Activated effector memory CD4-positive, alpha-beta T cell treated with anti-CD3 and anti-CD28 coated beads, Interleukin-2, amount 50 U/mL, for 16 hours (primary cell): ENCODE data around the gene RELL2.
A peak's percentile ranks its signal among the peaks of the same experiment; 100 is the strongest.

ENCODE experiments used
- DNase-seq: peaks from one replicate; pipeline ENCODE4 v3.0.0-alpha.2; 2020

RELL2 gene

DNA sequence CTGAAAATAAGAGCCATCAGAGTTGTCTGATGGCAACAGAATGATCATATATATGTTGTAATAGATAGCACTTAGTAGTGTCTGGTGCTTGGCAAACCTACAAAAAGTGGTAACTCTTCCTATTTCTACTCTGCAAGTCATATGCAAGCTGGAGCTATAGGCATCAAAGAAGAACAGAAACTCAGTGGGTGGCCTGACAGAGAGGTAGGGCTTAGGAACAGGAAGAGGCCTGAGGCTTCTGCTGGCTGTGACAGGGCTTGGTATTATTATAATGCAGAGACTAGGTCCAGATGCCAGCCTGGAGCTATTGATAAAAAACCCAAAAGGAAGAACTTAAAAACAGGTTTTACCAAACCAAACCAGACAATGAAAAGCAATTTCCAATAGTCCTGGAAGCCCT is 13.6 kb upstream of the RELL2 start:
- no peak for DNase-seq

DNA sequence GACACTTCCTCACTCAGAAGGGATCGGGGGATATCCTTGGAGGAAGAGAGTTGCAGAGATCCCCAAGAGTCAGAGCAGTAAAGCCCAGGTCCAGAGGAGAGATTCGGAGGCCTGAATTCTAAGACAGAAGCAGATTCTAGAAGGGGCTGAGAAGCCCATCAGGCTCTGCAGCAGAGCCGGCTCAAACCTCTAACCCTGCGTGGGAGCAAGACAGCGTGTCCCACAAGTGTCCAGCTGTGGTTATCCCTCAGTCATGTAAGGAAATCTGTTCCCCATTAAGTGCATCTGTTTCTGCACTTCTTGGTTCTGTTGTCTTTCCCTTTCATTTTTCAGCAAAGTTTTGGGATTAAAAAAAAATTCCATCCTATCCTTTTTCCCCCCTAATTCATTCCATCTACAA is 13.2 kb upstream of the RELL2 start:
- DNase-seq = no peak

DNA sequence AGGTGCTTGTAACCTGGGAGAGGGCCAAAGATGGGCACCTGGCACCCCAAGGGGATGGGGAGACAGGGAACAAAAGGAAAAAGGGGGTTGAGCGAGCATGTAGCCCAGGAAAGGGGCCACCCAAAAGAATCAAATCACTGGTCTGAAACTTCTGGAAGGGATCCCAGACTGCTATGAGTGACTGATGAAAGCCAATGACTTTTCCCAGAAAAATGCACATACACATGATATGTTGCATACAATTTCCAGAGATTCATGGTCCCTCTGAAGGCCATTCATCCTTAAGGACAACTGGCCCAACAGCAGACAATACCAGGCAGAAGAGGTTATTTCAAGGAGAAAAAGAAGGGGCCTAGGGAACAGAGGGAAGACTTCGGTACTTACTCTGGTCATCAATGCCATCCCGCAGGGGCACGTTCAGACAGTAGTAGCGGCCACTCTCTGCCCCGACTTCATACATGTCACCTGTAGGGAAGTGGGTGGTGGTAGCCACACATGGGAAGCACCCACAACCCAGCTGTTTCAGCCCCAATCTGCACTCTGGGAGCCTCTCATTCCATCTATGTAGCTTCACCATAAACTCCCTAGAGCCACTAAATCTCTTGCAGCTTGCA is 8.5 kb upstream of the RELL2 start:
- no peak for DNase-seq

DNA sequence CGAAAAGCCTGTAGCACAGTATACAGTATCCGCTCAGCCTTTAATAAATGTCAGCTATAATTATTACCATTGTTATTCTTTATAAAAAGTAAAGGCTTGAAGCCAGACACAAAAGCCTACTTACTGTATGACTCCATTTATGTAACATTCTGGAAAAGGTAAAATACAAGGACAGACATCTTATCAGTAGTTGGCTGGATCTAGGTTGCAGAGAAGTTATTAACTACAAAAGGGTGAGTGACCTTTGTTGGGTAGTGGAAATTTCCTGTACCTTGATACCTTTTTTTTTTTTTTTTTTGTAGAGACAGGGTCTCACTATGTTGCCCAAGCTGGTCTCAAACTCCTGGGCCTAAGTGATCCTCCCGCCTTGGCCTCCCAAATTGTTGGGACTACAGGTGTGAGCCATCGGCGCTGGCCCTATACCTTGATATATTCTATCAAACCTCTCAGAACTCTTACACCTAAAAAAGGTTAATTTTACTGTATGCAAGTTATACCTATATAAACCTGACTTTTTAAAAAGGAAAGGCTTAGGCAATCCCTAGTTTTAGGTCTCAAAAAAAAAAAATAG is 6.1 kb upstream of the RELL2 start:
- DNase-seq = no peak

DNA sequence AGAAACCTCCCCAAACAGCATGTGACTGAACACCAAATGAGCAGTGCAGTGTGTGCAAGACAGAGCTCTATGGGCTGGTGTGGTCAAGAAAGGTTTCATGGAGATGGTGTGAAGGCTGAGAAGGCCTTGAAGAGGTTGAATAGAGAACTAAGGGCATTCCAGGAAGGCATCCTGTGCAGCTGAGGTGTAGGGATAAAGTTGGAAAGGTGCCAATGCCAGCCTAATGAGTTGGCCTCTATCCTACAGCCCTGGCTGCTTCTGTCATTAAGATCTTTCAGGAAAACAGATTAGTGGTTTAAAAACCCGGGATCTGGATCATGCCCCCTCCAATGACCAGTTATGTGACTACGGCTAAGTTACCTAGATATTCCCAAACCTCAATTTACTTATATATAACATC is 4.1 kb upstream of the RELL2 start:
- no peak for DNase-seq

DNA sequence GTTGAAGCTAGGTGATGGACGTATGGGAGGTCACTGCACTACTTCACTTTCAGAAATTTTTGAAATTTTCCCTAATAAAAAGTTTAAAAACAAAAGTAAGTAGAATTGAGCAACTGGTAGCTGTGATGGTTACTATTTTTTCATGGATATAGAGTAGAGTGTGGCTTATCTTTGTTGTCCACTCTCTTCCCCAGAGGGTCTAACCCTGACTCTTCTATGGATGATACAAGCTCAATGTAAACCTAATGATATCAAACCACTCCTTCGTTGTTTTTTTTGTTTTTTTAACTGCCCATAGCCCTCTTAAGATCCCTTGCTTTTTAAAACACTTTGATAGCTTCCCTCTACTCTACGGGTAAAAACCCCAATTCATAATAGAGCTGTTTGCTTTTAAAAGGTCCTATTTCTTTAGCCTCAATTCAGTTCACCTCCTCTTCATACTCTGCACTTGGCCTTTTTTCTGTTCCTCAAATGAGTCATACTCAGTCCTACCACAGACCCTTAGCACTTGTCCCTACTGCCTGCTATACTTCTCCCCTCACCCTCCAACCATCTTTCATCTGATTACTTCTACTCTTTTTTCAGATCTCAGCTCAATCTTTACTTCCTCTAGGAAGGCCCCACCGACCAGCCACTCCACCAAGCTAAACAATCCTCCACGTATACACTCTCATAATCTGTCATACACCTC is 2.8 kb upstream of the RELL2 start:
- DNase-seq = no peak

DNA sequence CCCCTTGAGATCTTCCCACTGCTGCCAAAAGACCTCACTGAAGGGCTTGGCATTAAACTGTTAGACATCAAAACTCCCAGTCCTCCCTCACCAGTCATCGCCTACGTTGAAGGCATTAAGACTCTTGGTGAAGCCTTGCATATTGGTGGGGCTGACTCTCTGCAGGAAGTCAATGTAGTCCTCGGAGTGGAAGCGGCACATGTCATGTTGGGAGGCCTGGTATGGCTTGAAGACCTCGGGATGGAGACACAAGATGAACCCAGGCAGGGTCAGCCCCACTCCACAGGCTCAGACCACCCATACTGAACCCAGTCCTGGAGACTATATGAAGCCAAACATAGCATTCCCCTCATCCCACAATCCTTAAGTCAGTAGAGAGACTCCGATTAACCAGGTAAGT is 2.1 kb upstream of the RELL2 start:
- no peak for DNase-seq

DNA sequence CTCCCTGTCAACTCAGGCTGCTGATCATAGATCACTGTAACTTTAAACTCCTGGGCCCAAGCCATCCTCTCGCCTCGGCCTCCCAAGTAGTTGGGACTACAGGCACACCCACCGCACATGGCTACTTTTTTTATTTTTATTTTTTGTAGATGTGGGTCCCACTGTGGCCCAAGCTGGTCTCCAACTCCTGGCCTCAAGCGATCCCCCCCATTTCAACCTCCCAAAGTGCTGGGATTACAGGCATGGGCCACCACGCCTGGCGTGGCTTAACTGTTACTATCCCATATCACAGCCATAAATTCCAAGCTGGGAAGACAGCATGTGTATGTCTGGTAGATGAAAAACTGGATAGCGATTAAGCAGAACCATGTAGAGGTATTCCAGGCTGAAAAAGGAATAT is 1.2 kb upstream of the RELL2 start:
- no peak for DNase-seq

DNA sequence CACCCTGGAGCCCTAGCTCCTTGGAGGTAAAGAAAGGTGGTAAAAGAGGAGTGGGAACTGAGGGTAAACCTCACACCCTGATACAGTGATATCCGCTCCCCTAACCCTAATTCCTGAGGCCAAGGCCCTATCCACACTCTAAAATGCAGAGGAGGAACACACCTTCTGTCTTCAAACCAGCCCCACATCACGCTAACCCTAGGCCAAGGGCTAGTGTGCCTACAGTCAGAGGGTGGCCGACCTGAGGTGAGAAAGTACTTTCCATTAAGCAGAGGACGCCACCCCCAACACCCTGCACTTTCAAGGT is 738 bp upstream of the RELL2 start:
- no peak for DNase-seq

DNA sequence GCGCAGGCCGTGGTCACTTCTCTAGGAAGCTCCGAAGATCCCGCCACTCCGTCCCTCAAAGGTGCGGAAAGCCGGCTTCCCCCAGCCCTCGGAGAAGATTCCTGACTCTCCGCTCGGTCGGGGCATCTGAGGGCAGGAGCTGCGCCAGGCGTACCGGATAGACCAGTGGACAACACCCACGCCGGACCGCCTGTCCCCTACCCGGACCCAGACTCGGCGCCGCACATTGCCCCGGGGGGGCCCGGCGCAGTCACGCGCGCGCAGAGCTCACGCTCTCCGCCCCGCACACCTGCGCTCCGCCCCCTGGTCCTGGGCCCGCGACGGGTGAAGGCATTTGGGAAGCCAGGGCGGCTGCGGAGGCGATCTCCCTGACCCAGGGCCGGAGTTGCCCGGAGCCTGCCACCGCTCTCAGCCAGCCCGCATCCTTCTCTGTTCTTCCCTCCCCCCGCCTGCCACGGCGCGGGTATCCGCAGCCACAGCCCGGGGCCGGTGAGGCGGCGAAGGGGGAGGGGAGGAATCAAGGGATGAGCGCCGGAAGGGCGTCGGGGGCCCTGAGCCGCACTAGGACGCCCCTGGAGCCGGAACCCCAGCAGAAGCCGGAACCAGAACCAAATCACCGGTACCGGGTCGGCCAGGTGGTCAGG is 448 bp downstream of the RELL2 start:
- peak; percentile 87 for DNase-seq

DNA sequence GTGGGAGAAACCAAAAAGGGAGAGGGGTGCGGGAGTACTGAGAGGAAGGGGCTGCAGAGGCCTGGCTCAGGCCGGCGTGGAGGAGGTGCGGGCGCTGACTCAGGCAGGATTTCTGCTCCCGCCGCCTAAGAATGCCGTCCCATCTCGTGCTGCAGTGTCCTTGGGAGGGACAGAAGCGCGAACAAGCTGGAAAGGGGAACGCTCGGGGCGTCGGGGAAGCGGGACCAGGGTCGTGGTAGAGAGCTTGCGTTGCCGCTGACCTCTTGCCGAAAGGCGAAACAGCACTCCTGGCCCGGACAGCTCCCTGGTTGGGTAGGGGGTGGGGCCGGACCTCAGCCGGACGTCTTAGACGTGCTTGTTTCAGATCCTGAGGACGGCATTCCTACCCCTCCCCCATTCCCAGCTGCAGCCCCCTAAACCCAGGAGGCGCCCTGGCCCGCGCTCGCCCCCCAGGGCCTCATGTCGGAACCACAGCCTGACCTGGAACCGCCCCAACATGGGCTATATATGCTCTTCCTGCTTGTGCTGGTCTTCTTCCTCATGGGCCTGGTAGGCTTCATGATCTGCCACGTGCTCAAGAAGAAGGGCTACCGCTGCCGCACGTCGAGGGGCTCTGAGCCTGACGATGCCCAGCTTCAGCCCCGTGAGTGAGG is 1.1 kb downstream of the RELL2 start:
- peak; percentile 82 for DNase-seq

DNA sequence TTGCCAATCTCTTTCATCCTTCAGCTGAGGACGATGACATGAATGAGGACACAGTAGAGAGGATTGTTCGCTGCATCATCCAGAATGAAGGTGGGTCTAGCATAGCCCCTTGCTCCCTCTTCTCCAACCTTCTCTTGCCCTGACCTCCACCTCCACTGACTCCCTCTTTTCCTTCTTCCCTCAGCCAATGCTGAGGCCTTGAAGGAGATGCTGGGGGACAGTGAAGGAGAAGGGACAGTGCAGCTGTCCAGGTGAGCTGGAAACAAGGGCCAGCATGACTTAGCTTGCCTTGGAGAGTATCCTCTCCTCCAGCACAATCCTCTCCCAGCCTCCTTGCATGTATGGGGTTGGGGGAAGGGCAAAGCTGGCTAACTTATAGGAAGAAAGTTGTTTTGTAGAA is 2.0 kb downstream of the RELL2 start:
- DNase-seq = no peak

DNA sequence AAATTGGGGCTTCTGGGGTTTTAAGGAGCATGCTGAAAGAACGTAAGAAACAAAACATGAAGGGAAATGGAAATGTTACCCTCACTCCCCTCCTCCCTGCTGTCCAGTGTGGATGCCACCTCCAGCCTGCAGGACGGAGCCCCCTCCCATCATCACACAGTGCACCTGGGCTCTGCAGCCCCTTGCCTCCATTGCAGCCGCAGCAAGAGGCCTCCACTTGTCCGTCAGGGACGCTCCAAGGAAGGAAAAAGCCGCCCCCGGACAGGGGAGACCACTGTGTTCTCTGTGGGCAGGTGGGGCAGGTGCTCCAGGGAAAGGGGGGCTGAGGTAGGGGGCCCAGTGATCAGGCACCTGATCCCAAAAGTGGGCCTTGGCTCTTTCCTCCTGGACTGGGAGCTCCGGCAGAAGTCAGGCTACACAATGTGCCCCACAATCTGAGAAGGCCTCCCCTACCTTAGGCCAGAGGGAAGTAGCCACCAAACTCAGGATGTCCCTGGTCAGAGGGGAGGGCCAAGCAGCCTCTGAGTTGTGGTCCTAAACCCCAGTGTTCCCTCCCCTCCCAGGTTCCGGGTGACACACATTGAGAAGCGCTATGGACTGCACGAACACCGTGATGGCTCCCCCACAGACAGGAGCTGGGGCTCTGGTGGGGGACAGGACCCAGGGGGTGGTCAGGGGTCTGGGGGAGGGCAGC is 2.7 kb downstream of the RELL2 start:
- DNase-seq = no peak

DNA sequence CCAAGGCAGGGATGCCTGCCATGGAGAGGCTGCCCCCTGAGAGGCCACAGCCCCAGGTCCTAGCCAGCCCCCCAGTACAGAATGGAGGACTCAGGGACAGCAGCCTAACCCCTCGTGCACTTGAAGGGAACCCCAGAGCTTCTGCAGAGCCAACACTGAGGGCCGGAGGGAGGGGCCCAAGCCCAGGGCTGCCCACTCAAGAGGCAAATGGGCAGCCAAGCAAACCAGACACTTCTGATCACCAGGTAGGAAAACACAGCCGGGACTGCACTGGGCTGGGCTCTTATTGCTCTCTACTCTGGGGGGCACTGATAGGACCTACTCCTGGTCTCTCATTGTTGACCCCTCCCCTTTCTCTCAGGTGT is 3.2 kb downstream of the RELL2 start:
- no peak for DNase-seq

DNA sequence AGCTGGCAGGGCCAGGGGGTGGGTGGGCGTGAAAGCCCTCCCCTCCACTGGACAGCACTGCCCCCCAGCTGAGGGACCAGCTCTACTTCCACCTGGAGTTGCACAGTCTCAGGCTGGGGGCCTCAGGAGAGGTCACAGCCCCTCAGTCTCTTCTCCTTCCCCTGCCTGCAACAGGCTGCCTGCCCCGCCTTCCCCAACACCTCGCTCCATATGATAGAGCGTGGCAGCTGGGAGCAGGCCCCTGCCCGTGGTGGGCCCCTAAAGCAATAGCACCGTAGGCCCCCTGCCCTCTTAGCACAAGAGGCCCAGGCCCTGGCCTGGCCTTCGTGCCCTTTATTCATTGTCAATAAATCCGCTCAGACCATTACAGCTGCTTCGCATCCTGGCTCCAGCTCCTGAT is 3.9 kb downstream of the RELL2 start:
- DNase-seq = no peak

DNA sequence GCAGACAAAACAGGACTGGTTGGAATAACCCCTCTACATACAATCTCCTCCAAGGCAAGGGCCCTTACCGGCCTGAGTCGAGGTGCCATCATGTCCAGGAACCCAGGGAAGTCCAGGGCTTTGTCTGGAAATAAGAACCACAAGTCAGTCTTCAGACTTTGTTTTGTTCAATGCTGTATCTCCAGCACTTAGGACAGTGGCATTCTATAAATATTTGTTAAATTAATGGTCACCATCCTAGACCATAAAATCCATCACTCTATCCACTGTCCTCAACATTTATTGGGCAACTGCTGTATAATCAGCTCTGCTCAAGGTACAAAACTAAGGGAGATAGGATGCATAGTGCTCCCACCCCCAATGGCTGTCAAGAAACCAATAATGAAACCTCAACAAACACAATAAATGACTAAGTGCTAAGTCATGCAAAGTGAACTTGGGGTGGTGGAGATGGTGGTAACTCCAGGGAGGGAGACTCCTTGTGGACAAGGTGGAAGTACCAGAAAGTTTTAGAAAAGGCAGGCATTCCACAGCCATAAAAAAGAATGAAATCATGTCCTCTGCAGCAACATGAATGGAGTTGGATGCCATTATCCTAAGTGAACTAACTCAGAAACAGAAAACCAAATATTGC is 5.0 kb downstream of the RELL2 start:
- DNase-seq = no peak

DNA sequence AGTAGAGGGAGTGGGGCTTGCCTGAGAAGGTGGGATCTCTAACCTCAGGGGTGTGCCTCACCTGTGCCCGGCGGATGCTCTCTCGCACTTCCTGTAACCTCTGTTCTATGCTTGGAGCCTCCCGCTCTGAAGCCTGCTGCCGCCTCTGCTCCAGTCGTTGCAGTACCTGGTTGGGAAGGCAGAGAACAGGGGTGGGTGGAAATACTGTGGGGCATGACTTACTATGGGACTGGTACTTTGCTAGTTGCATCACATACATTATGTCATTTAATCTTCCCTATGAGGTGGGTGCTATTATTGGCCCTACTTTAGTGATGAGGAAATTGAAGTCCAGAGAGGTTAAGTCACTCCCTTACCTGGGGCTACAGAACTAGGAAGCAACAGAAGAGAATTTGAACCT is 9.2 kb downstream of the RELL2 start:
- DNase-seq = no peak

DNA sequence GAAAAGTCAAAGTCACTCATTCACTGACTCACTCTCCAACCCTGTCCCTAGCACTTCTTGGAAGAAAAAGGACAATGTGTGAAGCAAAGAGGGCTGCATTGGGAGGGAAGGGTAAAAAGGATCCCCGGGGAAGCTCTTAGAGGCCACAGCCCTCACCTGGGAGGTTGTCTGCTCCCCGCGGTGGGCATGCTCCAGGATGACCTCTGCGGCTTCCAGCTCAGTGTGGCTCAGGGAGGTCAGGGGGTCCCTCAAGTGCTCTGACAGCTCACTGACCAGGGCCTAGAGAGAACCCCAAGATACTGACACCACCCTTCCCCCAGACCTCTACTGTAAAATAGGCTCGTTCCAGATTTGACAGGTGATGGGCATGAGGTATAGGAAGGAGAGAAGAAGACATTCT is 10.4 kb downstream of the RELL2 start:
- DNase-seq = no peak

DNA sequence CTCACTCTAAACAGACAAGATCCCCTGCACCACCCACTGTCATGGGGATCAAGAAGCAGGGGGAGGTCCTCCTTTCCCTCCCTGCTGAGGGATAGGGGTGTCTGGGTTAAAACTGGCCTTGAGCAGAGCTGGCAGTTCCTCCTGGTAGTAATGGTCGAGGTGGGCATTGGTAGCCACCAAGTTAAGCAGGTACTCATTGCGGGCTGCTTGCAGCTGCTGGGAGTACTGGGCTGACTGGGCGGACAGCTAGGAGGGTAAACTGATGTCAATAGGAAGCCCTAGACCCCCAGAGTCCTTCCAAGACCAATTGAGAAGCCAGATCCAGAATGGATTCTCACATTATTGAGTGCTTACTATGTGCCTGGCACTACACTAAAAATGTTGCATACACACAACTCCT is 11.1 kb downstream of the RELL2 start:
- DNase-seq = no peak

DNA sequence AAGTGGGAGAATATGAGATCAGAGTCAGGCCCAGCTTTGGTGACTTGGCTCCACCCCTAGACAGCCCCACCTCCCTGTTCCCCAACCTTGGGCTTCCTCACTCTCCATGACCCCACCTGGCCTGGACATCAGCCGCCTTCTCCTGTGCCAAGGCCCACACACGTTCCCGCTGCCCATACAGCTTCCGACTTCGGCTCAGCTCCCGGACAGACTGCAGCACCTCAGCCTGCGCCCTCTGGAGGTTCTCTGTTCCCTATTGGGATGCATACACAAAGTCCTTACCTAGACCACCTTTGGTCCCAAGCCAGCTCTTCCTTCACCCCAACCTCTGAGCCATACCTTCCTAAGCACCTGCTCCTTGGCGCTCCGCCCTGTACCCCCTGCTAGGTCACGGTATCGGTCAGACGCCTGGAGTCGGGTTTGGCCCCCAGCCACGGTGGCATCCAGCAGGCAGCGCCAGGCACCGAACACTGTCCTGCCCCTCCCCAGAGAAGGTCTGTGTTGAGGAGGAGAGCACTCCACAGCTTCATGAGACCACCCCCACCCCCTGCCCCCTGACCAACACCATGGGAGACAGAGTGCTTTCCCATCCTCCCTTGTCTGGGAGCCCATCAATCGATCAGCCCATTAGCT is 12.4 kb downstream of the RELL2 start:
- no peak for DNase-seq

DNA sequence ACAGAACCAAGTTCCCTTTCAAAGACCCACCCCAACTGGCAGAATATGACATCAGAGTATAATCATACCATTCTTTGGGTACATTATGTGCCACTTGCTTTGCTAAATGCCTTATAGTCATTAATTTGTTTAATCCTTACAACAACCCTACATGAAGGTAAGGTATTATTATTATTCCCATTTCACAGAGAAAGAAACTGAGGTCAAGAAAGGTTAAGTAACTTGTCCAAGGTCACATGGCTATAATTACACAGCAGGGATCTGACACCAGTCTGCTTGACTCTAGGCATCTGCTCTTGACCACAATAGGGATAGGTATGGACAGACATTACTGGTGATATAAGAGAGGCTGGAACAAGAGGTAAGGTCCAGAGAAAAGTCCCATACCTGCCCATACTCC is 13.2 kb downstream of the RELL2 start:
- DNase-seq = no peak
